Measurements from ENCODE around the gene SIN3A. TPM values are rescaled to one million over a fixed set of nuclear protein-coding genes. Genes with fewer than 3 reads are reported as not detected.

The SIN3A gene
- total and polyA plus RNA-seq, 9 of the 15 experiments (the other 6 are each of a cell fraction or from before 2014, with no cell fraction given) = 11.1 to 70.3 (median 25.3) TPM

DNA sequence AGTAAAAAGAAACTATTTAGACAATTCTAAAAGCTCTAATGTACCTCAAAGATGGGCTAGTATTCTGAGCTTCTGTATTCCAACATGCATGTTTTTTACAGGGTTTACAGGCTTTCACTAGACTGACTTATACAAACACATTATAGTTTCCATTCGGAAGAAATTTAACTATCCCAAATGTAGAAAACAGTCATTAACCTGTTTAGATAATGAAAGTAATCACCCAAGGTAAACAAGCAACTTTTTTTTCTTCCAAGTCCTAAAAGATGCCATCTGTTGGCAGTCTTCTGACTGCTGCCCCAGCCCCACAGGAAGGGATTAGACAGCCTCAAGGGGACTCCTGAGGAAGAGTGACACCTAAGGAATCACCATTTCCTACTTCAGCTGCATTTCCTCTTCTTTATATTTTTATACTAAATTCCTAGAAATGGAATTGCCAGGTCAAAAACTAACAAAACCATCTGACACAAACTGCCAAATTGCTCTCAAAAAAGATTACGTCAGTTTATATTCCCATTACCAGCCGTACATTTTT lies 25.5 kb downstream of the SIN3A start (continued):
- TF ChIP-seq ZNF609 (CRISPR knock-in tag; IDR thresholded peaks at IDR 0.05; ENCODE audit: borderline replicate concordance) = no peak

GRCh38 chr15:75422554-75422953 lies 28.9 kb downstream of the SIN3A start:
- ChIA-PET CTCF (ENCODE audit: low intra/inter-chr PET ratio) (no interaction called here), POLR2A (interaction anchor here (1.0 to 2.5 kb wide), 4 partner anchors 9 to 29 kb away, joined by 3 to 6 read pairs (median 4); partner anchors contain the start of gene SIN3A)
- in situ Hi-C loops (cut with MboI) = no loop called here
- no peaks in the 10 kb centered on the region for H3K27me3 ChIP-seq (ENCODE audit: control insufficient read depth in 2 of 2, insufficient read depth in 2 of 2, low read length in 2 of 2)
- DNase-seq (ENCODE audit: extremely low read depth in 1 of 4, low spot score in 3 of 4) (no peak), ATAC-seq (no peak), FAIRE-seq (no peak)
- H3K36me3 ChIP-seq (ENCODE audit: control insufficient read depth, insufficient read depth, low read length) = peaks cover 70% of the 10 kb centered on the region
- TF ChIP-seq TAF9B (IDR thresholded peaks at IDR 0.05; ENCODE audit: partially characterized antibody) = no peak
- TF ChIP-seq XRCC5 (IDR thresholded peaks at IDR 0.05; ENCODE audit: low read depth, low read length) = no peak
- TF ChIP-seq ZNF507 (tag; conservative IDR thresholded peaks at IDR 0.05) = no peak
- TF ChIP-seq, protein P1, sequence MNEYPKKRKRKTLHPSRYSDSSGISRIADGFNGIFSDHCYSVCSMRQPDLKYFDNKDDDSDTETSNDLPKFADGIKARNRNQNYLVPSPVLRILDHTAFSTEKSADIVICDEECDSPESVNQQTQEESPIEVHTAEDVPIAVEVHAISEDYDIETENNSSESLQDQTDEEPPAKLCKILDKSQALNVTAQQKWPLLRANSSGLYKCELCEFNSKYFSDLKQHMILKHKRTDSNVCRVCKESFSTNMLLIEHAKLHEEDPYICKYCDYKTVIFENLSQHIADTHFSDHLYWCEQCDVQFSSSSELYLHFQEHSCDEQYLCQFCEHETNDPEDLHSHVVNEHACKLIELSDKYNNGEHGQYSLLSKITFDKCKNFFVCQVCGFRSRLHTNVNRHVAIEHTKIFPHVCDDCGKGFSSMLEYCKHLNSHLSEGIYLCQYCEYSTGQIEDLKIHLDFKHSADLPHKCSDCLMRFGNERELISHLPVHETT (CRISPR knock-in tag; conservative IDR thresholded peaks at IDR 0.05 in 1 of 2, IDR thresholded peaks at IDR 0.05 in 1 of 2) = no peak
- no peak for TF ChIP-seq ZNF408 (CRISPR knock-in tag; IDR thresholded peaks at IDR 0.05; ENCODE audit: low read depth)
- no peak overlapping the region for H3K27ac ChIP-seq (ENCODE audit: extremely low read depth, low read depth, low read length)
- H3K9ac ChIP-seq (ENCODE audit: insufficient read depth in 1 of 2, low read depth in 2 of 2, low read length in 2 of 2) = 0 out of 4 replicates have a peak overlapping the region, but pooled peaks of 1 of the 2 experiments have one; percentile 48
- 96% methylated on average over 5 of the region's 5 CpGs for WGBS (ENCODE audit: insufficient coverage, low coverage, missing lambda C conversion rate)
- no peak overlapping the region for H3K4me2 ChIP-seq (ENCODE audit: insufficient read depth, low read length)
- no peak overlapping the region for H3K4me3 ChIP-seq
- intact Hi-C loops (cut with micrococcal nuclease) = no loop called here
- H3K9me1 ChIP-seq (ENCODE audit: control insufficient read depth, insufficient read depth, low read length) = no peaks in the 10 kb centered on the region
- H4K20me1 ChIP-seq (replicated peaks; ENCODE audit: control insufficient read depth, insufficient read depth, low read length) = peaks cover 2% of the 10 kb centered on the region; the same call in 1 of the 2 replicates
- no peak overlapping the region for H2AFZ ChIP-seq (ENCODE audit: low read depth, low read length)
- no TSS peak for BruUV-seq (replicated peaks)
- H3K4me1 ChIP-seq (replicated peaks in 1 of 2; ENCODE audit: control insufficient read depth in 2 of 2, insufficient read depth in 2 of 2, low read length in 2 of 2) = no peaks in the 10 kb centered on the region
- H3K79me2 ChIP-seq (ENCODE audit: control insufficient read depth, insufficient read depth, low read length) = peaks cover 10% of the 10 kb centered on the region; the same call in 2 of the 3 replicates
- no peaks in the 10 kb centered on the region for H3K9me3 ChIP-seq (replicated peaks; ENCODE audit: control insufficient read depth, insufficient read depth, low read depth, low read length)

All from K562 (cell line).